HG03066 (cell line): ENCODE data around the gene ZNF445.
"Not testable (repeated sequence)": the region's sequence is repeated elsewhere in the genome, so short reads cannot be mapped to it uniquely, and the experiment has no call there.

Experiments used
- ATAC-seq: cut with Tn5 transposase; IDR thresholded peaks from one replicate; pipeline ENCODE4 v1.9.1; 2021; ENCODE audit warnings: low read depth; ENCODE audit not compliant: unreplicated experiment

Gene ZNF445

DNA sequence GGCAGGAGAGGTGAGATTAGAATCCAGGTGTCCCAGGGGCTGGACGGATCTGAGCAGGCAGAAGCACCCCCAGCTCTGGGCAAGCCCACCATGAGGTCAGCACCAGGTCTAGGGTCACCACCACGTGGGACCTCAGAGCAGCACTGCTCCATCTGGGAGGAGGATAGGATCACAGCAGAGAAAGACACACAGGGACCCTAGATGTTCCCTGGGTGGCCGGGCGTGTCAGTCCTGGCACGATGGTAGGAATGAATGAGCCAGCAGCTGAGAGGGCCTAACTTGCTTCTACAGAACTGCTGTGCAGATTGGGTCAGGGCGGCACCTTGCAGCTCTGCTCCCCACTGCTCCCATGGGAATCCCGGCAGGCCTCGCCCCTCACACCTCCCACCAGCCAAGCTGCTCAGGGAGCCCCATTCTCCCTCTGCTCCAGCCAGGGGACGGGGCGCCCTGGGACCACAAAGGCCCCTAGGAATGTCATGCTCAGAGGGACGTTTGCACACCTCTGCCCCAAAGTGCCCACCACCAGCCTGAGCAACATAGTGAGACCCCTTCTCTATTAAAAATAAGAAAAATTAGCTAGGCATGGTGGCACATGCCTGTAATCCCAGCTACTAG is 66.3 kb downstream of the ZNF445 start:
- ATAC-seq: no peak

DNA sequence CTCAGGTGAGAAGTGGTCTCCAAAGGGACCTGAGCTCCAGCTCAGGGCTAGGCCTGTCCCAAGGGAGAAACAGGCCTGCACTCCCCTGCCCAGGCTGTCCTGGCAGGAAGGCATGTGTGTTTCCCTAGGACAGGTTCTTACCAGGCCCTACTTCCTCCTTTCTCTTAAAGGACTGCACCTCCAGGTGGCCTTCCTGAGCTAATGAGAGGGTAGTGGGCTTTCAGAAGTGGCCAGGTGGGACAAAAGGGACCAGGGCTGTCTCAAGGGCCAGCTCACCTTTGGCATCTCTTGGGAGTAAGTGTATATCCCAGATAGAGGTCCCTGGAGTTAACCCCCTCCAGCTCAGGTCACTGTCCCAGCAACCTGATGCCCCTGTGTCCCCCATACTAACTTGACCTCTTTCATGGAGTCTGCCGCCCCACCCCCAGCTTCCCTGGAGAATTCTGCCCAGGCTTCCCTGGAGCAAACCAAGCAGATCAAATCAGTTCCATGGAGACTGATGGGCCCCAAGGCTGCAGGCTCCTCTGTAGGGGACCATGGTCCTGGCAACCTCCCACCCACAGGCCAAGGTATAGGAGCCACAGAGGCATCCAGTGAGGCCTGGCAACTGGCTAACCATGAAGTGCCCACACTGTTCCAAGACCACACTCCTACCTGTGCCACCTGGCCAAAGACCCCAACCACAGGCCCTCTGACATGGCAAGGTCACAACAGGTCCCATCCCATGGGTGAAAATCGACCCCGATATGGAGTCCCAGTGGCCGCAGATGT is 67.6 kb downstream of the ZNF445 start:
- ATAC-seq: no peak

DNA sequence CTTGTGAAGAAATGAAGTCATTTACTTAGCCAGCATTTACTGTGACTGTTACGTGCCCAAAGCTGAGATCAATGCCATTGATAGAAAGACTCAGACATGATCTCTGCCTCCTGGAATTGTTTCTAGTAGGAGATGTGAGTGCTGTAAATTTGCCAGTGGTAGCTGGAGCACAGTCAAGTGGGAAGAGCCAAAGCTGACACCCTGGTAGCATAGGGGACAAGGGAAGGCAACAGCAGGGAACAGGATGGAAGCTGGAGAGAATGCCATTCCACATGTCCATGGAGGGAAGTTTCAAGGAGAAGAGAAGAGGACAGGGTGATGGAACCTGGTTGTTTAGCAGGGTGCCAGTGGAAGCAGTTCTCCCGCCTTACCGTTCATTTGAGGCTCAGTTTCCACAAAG is 74.9 kb downstream of the ZNF445 start:
- ATAC-seq: no peak

DNA sequence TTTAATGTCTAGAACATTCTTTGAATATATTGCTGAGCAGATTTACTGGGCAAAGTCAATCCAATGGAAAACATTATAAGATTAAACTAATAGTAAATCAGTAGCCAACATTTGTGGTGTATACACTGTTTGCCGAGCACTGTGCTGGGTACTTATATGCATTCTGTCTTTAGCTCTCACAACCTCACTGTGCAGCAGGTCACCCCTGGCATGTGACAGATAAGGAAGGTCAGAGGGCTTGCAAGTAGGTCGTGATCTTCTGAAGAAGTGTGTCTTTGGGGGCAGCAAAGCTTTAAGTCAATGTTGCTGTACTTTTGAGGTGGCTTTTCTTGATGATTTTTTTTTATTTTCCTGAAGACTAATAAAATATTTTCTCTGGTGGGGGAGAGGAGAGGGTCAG is 76.7 kb downstream of the ZNF445 start:
- no peak for ATAC-seq

DNA sequence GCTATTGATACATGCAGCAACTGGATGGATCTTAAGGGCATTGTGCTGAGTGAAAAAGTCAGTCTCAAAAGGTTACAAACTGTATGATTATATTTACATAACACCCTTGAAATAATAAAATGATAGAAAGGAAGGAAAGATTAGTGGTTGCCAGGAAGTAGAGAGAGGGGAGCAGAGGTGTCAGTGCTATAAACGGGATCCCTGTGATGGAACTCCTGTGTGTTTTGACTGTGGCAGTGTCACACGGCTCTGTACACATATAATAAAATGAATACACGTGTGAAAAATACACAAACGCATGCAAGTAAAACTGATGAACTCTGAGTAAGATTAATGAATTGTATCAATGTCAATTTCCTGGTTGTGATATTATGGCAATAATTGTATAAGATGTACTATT is 78.6 kb downstream of the ZNF445 start:
- no peak for ATAC-seq

DNA sequence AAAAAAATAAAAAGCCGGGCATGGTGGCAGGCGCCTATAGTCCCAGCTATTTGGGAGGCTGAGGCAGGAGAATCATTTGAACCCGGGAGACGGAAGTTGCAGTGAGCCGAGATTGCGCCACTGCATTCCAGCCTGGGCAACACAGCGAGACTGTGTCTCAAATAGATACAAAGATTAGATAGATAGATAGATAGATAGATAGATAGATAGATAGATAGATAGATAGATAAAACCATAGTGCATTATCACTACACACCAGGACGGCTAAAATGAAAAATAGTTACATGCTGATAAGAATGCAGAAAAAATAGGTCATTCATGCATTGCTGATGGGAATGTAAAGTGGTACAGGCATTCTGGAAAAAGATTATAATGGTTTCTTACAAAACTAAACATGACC is 79.2 kb downstream of the ZNF445 start:
- not testable (repeated sequence) for ATAC-seq

DNA sequence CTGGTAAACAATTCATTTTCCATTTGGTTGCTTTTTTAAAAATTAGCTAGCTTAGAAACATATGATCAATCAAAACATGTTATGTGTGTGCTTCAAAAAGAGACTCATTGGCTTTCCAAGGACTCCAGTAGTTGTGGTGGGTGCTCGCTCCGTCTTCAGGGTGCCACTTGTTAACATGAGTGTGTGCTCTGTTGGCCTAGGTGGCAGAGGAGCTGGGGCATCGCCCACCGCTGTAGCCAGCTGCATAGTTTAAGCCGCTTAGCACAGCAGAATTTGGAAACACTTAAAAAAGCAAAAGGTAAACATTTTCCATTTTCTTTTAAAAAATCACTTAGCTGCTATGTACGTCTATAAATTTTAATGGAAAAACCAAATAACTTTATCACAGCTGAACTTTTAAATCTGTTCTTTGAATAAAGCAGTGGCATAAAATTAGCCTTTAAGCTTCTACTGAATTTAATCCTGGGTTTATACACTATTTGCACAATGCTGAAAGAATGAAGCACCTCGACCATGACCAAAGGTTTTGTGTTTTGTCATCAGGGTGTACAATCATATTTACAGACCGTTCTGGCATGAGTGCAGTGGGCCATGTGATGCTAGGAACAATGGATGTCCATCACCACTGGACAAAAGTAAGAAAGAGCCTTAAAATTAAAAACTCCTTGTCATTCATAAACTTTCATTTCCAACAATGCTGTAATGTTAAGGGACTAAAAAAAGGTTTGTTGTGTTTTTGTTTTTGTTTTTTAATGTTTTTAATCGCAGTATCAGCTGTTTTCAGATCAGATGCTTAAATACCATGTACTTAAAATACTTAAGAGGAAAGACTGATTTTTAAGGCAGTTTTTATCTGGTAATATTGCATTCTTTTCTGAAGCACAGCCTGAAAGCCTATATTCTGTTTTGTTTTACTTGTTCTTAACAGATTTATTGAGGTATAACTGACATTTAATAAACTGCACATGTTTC is 81.0 kb downstream of the ZNF445 start:
- ATAC-seq: no peak

DNA sequence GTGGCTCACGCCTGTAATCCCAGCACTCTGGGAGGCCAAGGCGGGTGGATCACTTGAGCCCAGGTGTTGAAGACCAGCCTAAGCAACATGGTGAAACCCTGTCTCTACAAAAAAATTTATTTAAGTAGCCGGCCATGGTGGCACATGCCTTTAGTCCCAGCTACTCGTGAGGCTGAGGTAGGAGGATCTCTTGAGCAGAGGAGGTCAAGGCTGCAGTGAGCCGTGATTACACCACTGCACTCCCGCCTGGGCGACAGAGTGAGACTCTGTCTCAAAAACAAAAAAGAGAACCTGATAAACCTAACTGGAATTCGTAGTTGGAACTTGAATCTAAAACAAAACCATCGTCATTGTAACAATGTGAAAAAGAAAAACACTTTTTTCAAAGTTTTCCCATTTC is 81.8 kb downstream of the ZNF445 start:
- no peak for ATAC-seq

DNA sequence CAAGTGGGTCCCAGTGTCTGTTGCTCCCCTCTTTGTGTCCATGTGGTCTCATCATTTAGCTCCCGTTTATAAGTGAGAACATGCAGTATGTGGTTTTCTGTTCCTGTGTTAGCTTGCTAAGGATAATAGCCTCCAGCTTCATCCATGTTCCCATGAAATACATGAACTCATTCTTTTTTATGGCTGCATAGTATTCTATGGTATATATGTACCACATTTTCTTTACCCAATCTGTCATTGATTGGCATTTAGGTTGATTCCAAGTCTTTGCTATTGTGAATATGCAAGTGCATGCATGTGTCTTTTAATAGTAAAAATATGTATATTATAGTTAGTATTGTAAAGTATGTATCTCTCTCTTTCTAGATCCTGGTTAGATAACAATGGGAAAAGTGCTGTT is 85.0 kb downstream of the ZNF445 start:
- no peak for ATAC-seq

DNA sequence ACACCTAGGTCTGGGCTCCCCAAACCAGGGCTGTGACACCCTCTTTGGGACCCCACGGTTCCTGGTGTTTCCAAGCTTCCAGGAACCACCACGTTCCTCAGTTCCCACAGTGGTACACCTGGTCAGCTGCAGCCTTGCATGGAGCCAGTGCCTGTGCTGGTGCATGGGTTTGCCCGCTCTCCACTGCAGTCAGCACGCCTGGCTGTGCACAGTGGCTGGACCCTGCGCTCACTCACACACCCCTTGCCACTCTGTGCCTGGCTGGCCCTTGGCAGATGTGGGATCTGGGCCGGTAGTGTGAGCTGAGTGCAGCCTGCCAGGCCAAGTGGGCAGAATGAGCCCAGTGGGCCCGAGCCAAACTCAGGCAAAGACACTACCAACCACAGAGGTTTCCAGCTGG is 90.1 kb downstream of the ZNF445 start:
- no peak for ATAC-seq
